ENCODE results near the gene ARL15.
"Not testable (repeated sequence)": the region's sequence is repeated elsewhere in the genome, so short reads cannot be mapped to it uniquely, and the experiment has no call there.

The ARL15 gene

GRCh38 chr5:54090495-54091120, 219.8 kb downstream of the ARL15 start:
- DNase-seq (ENCODE audit: low spot score) = peak; percentile 21

GRCh38 chr5:54088081-54088480, 222.3 kb downstream of the ARL15 start:
- peak; percentile 41 for DNase-seq (ENCODE audit: low spot score)

GRCh38 chr5:54087436-54087835, 222.9 kb downstream of the ARL15 start:
- DNase-seq (ENCODE audit: low spot score) = peak; percentile 92

- DNase-seq (ENCODE audit: low spot score) = no peak
These were observed 224.2 kb downstream of the ARL15 start for GRCh38 chr5:54086191-54086590.

- DNase-seq (ENCODE audit: low spot score) = no peak
These were observed 225.7 kb downstream of the ARL15 start for GRCh38 chr5:54084696-54085095.

- peak; percentile 65 for DNase-seq (ENCODE audit: low spot score)
These were observed 226.5 kb downstream of the ARL15 start for GRCh38 chr5:54083851-54084250.

- no peak for DNase-seq (ENCODE audit: low spot score)
These were observed 227.1 kb downstream of the ARL15 start for GRCh38 chr5:54083245-54083644.

- DNase-seq (ENCODE audit: low spot score) = no peak
These were observed 229.0 kb downstream of the ARL15 start for GRCh38 chr5:54081415-54081814.

- DNase-seq (ENCODE audit: low spot score) = no peak
These were observed 229.5 kb downstream of the ARL15 start for GRCh38 chr5:54080831-54081230.

- DNase-seq (ENCODE audit: low spot score) = no peak
These were observed 236.6 kb downstream of the ARL15 start for GRCh38 chr5:54073735-54074134.

- DNase-seq (ENCODE audit: low spot score) = no peak
These were observed 237.2 kb downstream of the ARL15 start for GRCh38 chr5:54073131-54073530.

- DNase-seq (ENCODE audit: low spot score) = no peak
These were observed 243.9 kb downstream of the ARL15 start for GRCh38 chr5:54066433-54066832.

- peak; percentile 19 for DNase-seq (ENCODE audit: low spot score)
These were observed 246.6 kb downstream of the ARL15 start for GRCh38 chr5:54063817-54064216.

- DNase-seq (ENCODE audit: low spot score) = peak; percentile 8
These were observed 247.4 kb downstream of the ARL15 start for GRCh38 chr5:54062958-54063357.

GRCh38 chr5:54060919-54061318, 249.5 kb downstream of the ARL15 start:
- not testable (repeated sequence) for DNase-seq (ENCODE audit: low spot score)

- DNase-seq (ENCODE audit: low spot score) = no peak
These were observed 260.4 kb downstream of the ARL15 start for GRCh38 chr5:54049963-54050362.

- DNase-seq (ENCODE audit: low spot score) = no peak
These were observed 261.2 kb downstream of the ARL15 start for GRCh38 chr5:54049144-54049543.

GRCh38 chr5:54045077-54045792, 265.1 kb downstream of the ARL15 start:
- DNase-seq (ENCODE audit: low spot score) = no peak

GRCh38 chr5:54044276-54044675, 266.1 kb downstream of the ARL15 start:
- DNase-seq (ENCODE audit: low spot score) = not testable (repeated sequence)

- DNase-seq (ENCODE audit: low spot score) = no peak
These were observed 269.6 kb downstream of the ARL15 start for GRCh38 chr5:54040804-54041203.

- DNase-seq (ENCODE audit: low spot score) = no peak
These were observed 270.4 kb downstream of the ARL15 start for GRCh38 chr5:54040018-54040417.

GRCh38 chr5:54037205-54037604, 273.2 kb downstream of the ARL15 start:
- no peak for DNase-seq (ENCODE audit: low spot score)

- DNase-seq (ENCODE audit: low spot score) = no peak
These were observed 279.4 kb downstream of the ARL15 start for GRCh38 chr5:54030981-54031380.

GRCh38 chr5:54024466-54024865, 285.9 kb downstream of the ARL15 start:
- DNase-seq (ENCODE audit: low spot score) = no peak
